Activated CD4-positive, alpha-beta T cell treated with anti-CD3 and anti-CD28 coated beads, Interleukin-2, amount 50 U/mL, for 24 hours (primary cell): ENCODE measurements around the gene IPPK.

ENCODE experiments used
- DNase-seq, 2 donors: peaks; one replicate each; pipeline ENCODE4 v3.0.0-alpha.2; 2020; ENCODE audit warnings: low read depth in 1 of 2, low spot score in 1 of 2

Gene IPPK, protein sequence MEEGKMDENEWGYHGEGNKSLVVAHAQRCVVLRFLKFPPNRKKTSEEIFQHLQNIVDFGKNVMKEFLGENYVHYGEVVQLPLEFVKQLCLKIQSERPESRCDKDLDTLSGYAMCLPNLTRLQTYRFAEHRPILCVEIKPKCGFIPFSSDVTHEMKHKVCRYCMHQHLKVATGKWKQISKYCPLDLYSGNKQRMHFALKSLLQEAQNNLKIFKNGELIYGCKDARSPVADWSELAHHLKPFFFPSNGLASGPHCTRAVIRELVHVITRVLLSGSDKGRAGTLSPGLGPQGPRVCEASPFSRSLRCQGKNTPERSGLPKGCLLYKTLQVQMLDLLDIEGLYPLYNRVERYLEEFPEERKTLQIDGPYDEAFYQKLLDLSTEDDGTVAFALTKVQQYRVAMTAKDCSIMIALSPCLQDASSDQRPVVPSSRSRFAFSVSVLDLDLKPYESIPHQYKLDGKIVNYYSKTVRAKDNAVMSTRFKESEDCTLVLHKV

GRCh38 chr9:92669890-92670708, at the start of gene IPPK:
Gene IPPK, minus strand, starts transcription at chr9:92670131. Its CDS starts 143 bp downstream, at chr9:92669988.
- DNase-seq = peak; percentile 95 to 98

DNA sequence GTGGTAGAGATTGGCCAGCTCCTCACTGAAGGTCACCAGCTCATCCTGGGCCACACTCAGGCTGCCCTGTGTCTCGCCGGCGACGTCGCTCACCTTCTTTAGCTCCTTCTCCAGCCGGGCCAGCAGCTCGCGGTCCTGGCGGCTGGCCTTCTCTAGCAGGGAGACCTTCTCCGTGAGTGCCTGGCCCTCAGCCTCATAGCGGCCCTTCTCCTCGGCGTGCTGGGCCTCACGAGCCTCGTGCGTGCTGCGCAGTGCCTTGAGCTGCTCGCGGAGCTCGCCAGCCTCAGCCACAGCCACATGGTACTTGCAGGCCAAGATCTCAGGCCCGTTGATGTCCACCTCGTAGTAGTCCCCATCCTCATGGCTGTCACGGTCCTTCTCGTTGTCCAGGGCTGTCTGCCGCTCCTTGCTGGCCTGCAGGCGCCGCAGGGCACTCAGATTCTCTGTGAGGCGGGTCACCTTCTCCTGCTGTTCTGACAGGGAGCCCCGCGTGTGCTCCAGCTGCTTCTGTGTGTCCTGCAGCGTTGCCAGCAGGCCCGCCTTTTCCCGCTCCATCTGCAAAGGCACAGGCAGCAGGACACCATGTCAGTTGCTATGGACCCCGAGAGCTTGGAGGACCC, 49.2 kb upstream of the IPPK start:
- no peak for DNase-seq

- DNase-seq = no peak
These were observed 48.4 kb upstream of the IPPK start for GRCh38 chr9:92718086-92719001.

GRCh38 chr9:92717201-92718085, 47.5 kb upstream of the IPPK start:
- no peak for DNase-seq

DNA sequence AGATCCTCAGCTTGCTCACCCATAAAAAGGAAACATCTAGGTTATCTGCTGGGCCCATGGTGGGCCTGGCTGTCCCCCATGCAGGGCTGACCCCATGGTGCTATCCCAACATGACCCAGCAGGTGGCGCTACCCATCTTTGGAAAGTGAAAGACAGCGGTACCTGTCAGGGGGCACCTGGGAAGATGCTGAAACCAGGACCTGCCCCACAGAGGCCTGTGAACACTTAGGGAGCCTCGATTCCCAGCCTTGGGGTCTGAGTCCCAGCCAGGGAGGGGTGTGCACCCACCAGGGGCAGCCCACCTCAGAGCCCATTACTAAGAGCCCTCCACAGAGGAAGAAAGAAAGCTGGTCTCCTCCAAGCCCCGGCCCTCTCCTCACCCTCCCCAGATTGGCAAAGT, 46.6 kb upstream of the IPPK start:
- peak; percentile 69 to 74 for DNase-seq

- DNase-seq = no peak
These were observed 45.7 kb upstream of the IPPK start for GRCh38 chr9:92715488-92716231.

GRCh38 chr9:92714787-92715487, 45.0 kb upstream of the IPPK start:
- no peak for DNase-seq

- no peak for DNase-seq
These were observed 44.1 kb upstream of the IPPK start for GRCh38 chr9:92714016-92714415.

- no peak for DNase-seq
These were observed 43.6 kb upstream of the IPPK start for GRCh38 chr9:92713528-92713927.

- DNase-seq = no peak
These were observed 42.8 kb upstream of the IPPK start for GRCh38 chr9:92712767-92713166.

DNA sequence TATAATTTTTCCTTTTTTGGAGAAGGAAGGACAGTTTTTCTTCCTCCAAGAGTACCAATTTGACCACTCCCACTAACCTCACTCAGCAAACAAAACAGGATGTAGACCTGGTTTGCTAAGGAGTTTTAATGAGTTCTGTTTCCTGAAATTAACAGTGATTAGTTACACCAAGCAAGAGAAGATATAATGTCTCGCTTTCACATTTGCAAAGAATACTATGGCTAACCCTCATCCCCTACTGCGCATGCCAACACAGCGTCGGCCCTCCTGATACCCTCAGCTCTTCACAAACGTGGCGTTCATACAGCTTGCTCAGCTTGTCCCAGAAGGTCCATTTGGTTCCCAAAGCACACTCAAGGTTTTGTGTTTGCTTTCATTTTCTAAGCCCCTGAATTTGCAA, 41.9 kb upstream of the IPPK start:
- no peak for DNase-seq

GRCh38 chr9:92711146-92711545, 41.2 kb upstream of the IPPK start:
- DNase-seq = no peak

DNA sequence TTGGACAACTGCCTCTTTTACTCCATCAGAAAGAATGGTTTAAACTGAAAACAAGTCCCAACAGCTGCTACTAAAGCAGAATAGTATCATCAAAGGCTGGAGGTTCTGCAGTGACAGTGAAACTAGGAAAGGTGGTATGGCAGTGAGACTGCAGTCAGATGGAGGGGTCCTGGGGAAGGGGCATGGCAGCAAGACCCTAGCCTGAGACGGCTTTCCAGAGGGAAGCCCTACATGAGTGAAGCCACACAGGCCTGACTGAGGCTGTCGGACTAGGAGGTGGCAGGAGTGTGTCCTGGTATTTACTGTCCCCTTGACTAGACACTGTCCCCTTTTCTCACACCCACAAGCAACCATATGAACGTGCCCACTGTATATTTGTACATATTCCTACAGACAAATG, 40.4 kb upstream of the IPPK start:
- no peak for DNase-seq

DNA sequence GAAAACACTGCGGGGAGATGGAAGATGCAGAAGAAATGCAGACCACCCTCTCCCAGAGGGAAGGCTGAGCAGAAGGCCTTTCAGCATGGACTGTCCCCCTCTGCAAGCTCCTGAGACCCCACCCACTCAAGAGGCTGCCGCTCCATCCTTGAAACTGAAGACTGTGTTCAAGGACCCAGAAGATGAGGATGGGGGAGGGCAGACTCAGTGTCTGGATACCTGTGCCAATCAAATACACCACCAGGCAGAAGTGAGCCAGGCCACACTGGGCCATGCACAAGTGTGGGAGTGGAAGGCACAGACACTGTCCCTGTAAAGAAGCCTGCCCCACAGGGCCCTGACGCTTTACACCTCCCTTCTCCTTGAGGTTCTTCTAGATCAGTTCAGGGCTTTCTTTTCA, 40.0 kb upstream of the IPPK start:
- DNase-seq = no peak

- no peak for DNase-seq
These were observed 39.3 kb upstream of the IPPK start for GRCh38 chr9:92709240-92709639.

- DNase-seq = no peak
These were observed 37.6 kb upstream of the IPPK start for GRCh38 chr9:92707530-92707929.

DNA sequence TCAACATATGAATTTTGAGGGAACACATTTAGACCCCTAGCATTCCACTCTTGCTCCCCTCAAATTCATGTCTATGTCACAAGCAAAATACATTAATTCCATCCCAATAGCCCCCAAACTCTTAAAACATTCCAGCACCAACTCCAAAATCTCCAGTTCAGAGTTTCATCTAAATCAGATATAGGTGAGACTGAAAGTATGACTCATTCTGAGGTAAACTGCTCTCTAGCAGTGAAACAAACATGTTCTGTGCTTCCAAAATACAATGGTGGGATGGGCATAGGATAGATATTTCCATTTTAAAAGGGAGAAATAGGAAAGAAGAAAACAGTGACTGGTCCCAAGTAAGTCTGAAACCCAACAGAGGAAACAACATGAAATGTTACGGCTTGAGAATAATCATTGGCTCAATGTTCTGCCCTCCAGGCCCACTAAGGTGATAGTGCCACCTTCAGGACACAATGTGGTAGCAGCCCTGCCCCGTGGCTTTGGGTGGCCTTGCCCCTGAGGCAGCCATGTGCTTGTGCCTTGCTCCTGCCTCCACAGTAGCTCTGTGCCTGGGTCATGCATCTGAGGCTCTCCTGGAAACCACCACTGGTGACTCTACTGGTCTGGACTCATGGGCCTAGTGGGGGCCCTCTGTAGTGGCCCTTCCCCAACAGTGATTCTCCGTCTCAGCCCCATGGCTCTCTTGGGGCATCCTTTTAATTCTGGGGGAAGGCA, 36.4 kb upstream of the IPPK start:
- peak in 1 of 2 donors; percentile 12 for DNase-seq

- DNase-seq = no peak
These were observed 34.6 kb upstream of the IPPK start for GRCh38 chr9:92704528-92704927.
